ENCODE data around the gene SLC25A30. TPM values are rescaled to one million over a fixed set of nuclear protein-coding genes. Genes with fewer than 3 reads are reported as not detected.

The SLC25A30 gene
- total RNA-seq, 1 donor from 2014 or later: 6.8 TPM

GRCh38 chr13:45356966-45357672 lies 61.1 kb downstream of the SLC25A30 start:
- no peaks in the 10 kb centered on the region for H3F3A ChIP-seq (ENCODE audit: low read depth)

GRCh38 chr13:45353895-45354294 lies 64.3 kb downstream of the SLC25A30 start:
- Mint-ChIP-seq H3K9me3 (no peaks in the 10 kb centered on the region), H3K4me1 (no peaks in the 10 kb centered on the region), H3K27ac (no peak overlapping the region), H3K4me3 (no peak overlapping the region), H3K27me3 (ENCODE audit: insufficient read depth, low read depth) (peaks cover 2% of the 10 kb centered on the region), H3K36me3 (peaks cover 27% of the 10 kb centered on the region)
- Histone ChIP-seq H3K4me1 (no peaks in the 10 kb centered on the region), H3K79me2 (ENCODE audit: low read depth) (no peaks in the 10 kb centered on the region), H3F3A (ENCODE audit: low read depth) (no peaks in the 10 kb centered on the region), H3K9ac (no peak overlapping the region), H3K9me3 (ENCODE audit: low read depth) (no peaks in the 10 kb centered on the region), H3K27me3 (no peaks in the 10 kb centered on the region), H4K20me1 (ENCODE audit: low read depth) (no peaks in the 10 kb centered on the region), H2AFZ (replicated peaks) (no peak overlapping the region), H3K4me2 (no peak overlapping the region), H3K36me3 (no peaks in the 10 kb centered on the region), H3K27ac (no peak overlapping the region), H3K4me3 (no peak overlapping the region)
- no peak for DNase-seq (ENCODE audit: low spot score)
- TF ChIP-seq EZH2phosphoT487 (IDR thresholded peaks at IDR 0.05) (no peak), EZH2 (IDR thresholded peaks at IDR 0.05) (no peak)
- TF ChIP-seq, protein P1, sequence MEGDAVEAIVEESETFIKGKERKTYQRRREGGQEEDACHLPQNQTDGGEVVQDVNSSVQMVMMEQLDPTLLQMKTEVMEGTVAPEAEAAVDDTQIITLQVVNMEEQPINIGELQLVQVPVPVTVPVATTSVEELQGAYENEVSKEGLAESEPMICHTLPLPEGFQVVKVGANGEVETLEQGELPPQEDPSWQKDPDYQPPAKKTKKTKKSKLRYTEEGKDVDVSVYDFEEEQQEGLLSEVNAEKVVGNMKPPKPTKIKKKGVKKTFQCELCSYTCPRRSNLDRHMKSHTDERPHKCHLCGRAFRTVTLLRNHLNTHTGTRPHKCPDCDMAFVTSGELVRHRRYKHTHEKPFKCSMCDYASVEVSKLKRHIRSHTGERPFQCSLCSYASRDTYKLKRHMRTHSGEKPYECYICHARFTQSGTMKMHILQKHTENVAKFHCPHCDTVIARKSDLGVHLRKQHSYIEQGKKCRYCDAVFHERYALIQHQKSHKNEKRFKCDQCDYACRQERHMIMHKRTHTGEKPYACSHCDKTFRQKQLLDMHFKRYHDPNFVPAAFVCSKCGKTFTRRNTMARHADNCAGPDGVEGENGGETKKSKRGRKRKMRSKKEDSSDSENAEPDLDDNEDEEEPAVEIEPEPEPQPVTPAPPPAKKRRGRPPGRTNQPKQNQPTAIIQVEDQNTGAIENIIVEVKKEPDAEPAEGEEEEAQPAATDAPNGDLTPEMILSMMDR (IDR thresholded peaks at IDR 0.05): no peak

More at GRCh38 chr13:45356966-45357672, 61.1 kb downstream of the SLC25A30 start:
- no peaks in the 10 kb centered on the region for H3K4me1 Mint-ChIP-seq
- Histone ChIP-seq H3K9me3 (ENCODE audit: low read depth) (no peaks in the 10 kb centered on the region), H3K27me3 (no peaks in the 10 kb centered on the region), H3K4me3 (no peak overlapping the region), H3K79me2 (ENCODE audit: low read depth) (no peaks in the 10 kb centered on the region), H3K27ac (no peak overlapping the region), H3K4me2 (no peak overlapping the region), H3K9ac (no peak overlapping the region), H3K36me3 (no peaks in the 10 kb centered on the region), H3K4me1 (no peaks in the 10 kb centered on the region), H4K20me1 (ENCODE audit: low read depth) (no peaks in the 10 kb centered on the region), H2AFZ (replicated peaks) (no peak overlapping the region)
- DNase-seq (ENCODE audit: low spot score): no peak
- peaks cover 3% of the 10 kb centered on the region for H3K9me3 Mint-ChIP-seq
- no peak overlapping the region for H3K4me3 Mint-ChIP-seq
- H3K27me3 Mint-ChIP-seq (ENCODE audit: insufficient read depth, low read depth): peaks cover 2% of the 10 kb centered on the region
- no peak for TF ChIP-seq EZH2 (IDR thresholded peaks at IDR 0.05)
- TF ChIP-seq EZH2phosphoT487 (IDR thresholded peaks at IDR 0.05): no peak
- TF ChIP-seq, protein P1 (IDR thresholded peaks at IDR 0.05): no peak
- H3K36me3 Mint-ChIP-seq: peaks cover 36% of the 10 kb centered on the region
- no peak overlapping the region for H3K27ac Mint-ChIP-seq

DNA sequence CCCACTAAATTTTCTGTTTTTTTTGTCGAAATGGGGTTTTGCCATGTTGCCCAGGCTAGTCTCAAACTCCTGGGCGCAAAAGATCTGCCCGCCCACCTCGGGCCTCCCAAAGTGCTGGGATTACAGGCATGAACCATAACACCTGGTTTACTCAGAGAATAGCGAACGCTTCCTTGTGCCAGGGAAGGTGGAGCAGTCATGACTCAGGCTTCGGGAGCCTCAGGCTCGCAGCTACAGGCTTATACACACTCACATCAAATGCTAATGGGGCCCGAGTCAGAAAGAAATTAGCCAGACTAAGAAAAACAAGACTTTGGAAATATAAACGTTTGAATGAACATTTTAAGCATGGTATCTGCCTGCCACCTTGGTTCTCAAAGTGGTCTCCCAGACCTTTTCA lies 66.1 kb downstream of the SLC25A30 start:
- Mint-ChIP-seq H3K4me3 (no peak overlapping the region), H3K9me3 (no peaks in the 10 kb centered on the region), H3K36me3 (peaks cover 27% of the 10 kb centered on the region), H3K27ac (no peak overlapping the region), H3K27me3 (ENCODE audit: insufficient read depth, low read depth) (peaks cover 2% of the 10 kb centered on the region), H3K4me1 (no peaks in the 10 kb centered on the region)
- H3K9me3 ChIP-seq (ENCODE audit: low read depth): no peaks in the 10 kb centered on the region
- no peak overlapping the region for H3K9ac ChIP-seq
- no peak overlapping the region for H3K4me2 ChIP-seq
- no peaks in the 10 kb centered on the region for H3K36me3 ChIP-seq
- H2AFZ ChIP-seq (replicated peaks): no peak overlapping the region
- no peak overlapping the region for H3K4me3 ChIP-seq
- H3K79me2 ChIP-seq (ENCODE audit: low read depth): no peaks in the 10 kb centered on the region
- no peak overlapping the region for H3K27ac ChIP-seq
- H4K20me1 ChIP-seq (ENCODE audit: low read depth): no peaks in the 10 kb centered on the region
- no peaks in the 10 kb centered on the region for H3K4me1 ChIP-seq
- no peak for DNase-seq (ENCODE audit: low spot score)
- no peaks in the 10 kb centered on the region for H3K27me3 ChIP-seq
- no peaks in the 10 kb centered on the region for H3F3A ChIP-seq (ENCODE audit: low read depth)
- no peak for TF ChIP-seq EZH2phosphoT487 (IDR thresholded peaks at IDR 0.05)
- TF ChIP-seq, protein P1 (IDR thresholded peaks at IDR 0.05): no peak
- no peak for TF ChIP-seq EZH2 (IDR thresholded peaks at IDR 0.05)
